ENCODE results near the gene ECT2L.

ECT2L gene

DNA sequence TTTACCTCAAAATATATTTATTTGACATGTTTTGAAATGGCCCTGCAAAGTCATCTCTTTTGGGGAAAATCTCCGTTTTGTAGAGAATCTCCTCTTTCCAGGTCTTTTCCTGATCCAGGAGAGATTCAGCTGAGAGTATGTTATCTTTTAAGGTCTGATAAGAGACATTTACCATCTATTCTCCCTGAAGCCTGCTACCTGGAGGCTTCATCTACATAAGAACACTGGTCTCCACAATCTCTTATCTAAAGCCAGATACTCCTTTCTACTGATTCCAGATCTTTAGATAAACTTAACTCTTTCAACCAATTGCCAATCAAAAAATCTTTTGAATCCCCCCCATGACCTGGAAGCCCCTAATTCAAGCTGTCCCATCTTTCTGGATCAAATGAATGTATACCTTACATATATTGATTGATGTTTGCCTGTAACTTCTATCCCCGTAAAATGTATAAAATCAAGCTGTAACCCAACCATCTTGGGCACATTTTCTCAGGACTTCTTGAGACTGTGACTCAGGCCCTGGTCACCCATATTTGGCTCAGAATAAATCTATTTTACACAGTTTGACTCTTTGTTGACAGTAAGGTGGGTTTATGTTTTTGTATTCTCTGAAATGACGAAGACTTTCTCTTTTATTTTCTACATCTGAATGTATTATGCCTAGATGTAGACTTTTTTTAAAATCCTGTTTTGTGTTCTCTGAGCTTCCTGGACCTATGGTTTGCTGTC lies 95.5 kb downstream of the ECT2L start:
- peaks cover 5% of the 10 kb centered on the region for H3K27me3 Mint-ChIP-seq (ENCODE audit: low read depth, poor library complexity)
- H3K4me1 Mint-ChIP-seq, result no peaks in the 10 kb centered on the region
- DNase-seq, result no peak
- no peak overlapping the region for H3K27ac Mint-ChIP-seq
- TF ChIP-seq, protein P1, sequence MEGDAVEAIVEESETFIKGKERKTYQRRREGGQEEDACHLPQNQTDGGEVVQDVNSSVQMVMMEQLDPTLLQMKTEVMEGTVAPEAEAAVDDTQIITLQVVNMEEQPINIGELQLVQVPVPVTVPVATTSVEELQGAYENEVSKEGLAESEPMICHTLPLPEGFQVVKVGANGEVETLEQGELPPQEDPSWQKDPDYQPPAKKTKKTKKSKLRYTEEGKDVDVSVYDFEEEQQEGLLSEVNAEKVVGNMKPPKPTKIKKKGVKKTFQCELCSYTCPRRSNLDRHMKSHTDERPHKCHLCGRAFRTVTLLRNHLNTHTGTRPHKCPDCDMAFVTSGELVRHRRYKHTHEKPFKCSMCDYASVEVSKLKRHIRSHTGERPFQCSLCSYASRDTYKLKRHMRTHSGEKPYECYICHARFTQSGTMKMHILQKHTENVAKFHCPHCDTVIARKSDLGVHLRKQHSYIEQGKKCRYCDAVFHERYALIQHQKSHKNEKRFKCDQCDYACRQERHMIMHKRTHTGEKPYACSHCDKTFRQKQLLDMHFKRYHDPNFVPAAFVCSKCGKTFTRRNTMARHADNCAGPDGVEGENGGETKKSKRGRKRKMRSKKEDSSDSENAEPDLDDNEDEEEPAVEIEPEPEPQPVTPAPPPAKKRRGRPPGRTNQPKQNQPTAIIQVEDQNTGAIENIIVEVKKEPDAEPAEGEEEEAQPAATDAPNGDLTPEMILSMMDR (IDR thresholded peaks at IDR 0.05), result no peak
- peaks cover 9% of the 10 kb centered on the region for H3K36me3 Mint-ChIP-seq (ENCODE audit: low read depth)
- no peak overlapping the region for H3K4me3 Mint-ChIP-seq
- H3K9me3 Mint-ChIP-seq, result no peaks in the 10 kb centered on the region

DNA sequence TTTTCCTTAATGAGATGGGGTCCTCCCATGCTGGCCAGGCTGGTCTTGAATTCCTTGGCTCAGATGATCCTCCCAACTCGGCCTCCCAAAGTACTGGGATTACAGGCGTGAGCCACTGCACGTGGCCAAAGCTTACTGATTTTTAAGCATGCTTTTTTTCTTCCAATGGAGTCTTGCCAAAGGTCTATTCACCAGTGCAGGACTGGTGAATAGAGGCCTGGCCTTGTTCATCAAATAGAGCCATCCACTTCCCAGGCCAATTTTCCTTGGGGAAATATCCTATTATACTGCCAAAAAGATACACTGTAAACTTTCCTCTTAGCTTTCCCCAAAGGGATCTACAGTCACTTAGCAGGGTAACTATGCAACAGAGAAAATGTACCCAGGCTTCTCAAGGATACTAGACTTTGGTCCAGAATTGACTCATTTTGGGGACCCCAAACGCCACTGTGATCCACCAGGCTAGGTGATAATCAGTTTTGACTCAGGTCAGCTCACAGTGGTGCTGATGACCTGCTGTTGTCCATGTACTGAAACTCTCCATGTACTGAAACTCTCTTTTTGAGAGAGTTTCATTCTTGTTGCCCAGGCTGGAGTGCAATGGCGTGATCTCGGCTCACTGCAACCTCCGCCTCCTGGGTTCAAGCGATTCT lies 100.3 kb downstream of the ECT2L start:
- H3K36me3 Mint-ChIP-seq (ENCODE audit: low read depth), result peaks cover 41% of the 10 kb centered on the region
- TF ChIP-seq, protein P1 (IDR thresholded peaks at IDR 0.05), result no peak

DNA sequence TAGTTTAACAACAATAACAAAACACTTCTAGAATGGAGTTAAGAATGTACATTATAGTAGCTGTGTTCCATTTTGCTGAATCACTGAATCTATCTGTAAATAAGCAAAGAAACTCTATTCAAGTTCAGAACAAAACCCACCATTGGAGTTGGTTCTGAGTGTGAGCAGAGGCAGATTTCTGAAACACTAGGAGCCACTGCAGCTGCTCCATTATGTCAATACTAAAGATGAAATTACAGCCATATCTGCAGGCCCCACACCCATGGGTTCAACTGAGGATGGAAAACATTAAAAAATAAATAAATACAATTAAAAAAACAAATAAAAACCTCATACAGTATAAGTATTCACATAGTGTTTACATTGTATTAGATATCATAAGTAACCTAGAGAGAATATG lies 101.1 kb downstream of the ECT2L start:
- TF ChIP-seq, protein P1 (IDR thresholded peaks at IDR 0.05), result no peak
- no peak overlapping the region for H3K27ac Mint-ChIP-seq
- H3K27me3 Mint-ChIP-seq (ENCODE audit: low read depth, poor library complexity), result no peaks in the 10 kb centered on the region
- DNase-seq, result no peak
- H3K36me3 Mint-ChIP-seq (ENCODE audit: low read depth), result peaks cover 40% of the 10 kb centered on the region
- no peak overlapping the region for H3K4me3 Mint-ChIP-seq
- H3K4me1 Mint-ChIP-seq, result no peaks in the 10 kb centered on the region
- H3K9me3 Mint-ChIP-seq, result no peaks in the 10 kb centered on the region

More for the DNA sequence above, 100.3 kb downstream of the ECT2L start:
- Mint-ChIP-seq H3K27me3 (ENCODE audit: low read depth, poor library complexity) (no peaks in the 10 kb centered on the region), H3K4me1 (no peaks in the 10 kb centered on the region), H3K4me3 (no peak overlapping the region), H3K27ac (no peak overlapping the region), H3K9me3 (no peaks in the 10 kb centered on the region)
- no peak for DNase-seq

DNA sequence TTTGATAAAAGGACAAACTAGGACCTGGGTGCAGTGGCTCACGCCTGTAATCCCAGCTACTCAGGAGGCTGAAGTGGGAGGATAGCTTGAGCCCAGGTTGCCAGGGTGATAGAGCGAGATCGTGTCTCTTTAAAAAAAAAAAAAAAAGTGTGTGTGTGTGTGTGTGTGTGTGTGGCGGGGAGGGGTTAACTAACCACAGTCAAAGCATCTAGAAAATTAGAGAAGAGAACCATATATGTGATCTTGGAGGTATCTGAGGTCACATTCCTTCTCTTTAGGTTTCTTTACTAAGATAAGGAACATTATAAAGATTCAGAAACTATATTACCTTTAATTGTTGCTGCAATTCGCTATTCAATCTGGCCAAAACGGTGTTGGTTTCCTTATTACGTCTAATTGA lies 111.3 kb downstream of the ECT2L start:
- Mint-ChIP-seq H3K27me3 (ENCODE audit: low read depth, poor library complexity) (no peaks in the 10 kb centered on the region), H3K4me3 (no peak overlapping the region), H3K27ac (no peak overlapping the region), H3K36me3 (ENCODE audit: low read depth) (peaks cover 80% of the 10 kb centered on the region), H3K9me3 (no peaks in the 10 kb centered on the region), H3K4me1 (no peaks in the 10 kb centered on the region)
- TF ChIP-seq, protein P1 (IDR thresholded peaks at IDR 0.05), result no peak
- no peak for DNase-seq

DNA sequence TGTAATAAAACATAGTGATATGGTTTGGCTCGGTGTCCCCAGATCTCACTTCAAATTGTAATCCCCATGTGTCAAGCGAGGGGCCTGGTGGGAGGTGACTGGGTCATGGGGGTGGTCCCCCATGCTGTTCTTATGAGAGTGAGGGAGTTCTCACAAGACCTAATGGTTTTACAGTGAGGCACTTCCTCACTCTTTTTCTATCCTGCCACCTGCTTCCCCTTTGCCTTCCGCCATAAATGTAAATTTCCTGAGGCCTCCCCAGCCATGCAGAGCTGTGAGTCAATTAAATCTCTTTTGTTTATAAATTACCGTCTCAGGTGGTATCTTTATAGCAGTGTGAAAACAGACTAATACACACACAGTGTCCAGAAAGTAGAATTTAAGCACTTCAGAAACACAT lies 113.6 kb downstream of the ECT2L start:
- no peak overlapping the region for H3K4me3 Mint-ChIP-seq
- H3K27me3 Mint-ChIP-seq (ENCODE audit: low read depth, poor library complexity), result no peaks in the 10 kb centered on the region
- no peak for DNase-seq
- H3K9me3 Mint-ChIP-seq, result no peaks in the 10 kb centered on the region
- H3K4me1 Mint-ChIP-seq, result no peaks in the 10 kb centered on the region
- TF ChIP-seq, protein P1 (IDR thresholded peaks at IDR 0.05), result no peak
- peak overlapping the region; percentile 86 for H3K27ac Mint-ChIP-seq
- H3K36me3 Mint-ChIP-seq (ENCODE audit: low read depth), result peaks cover 94% of the 10 kb centered on the region

DNA sequence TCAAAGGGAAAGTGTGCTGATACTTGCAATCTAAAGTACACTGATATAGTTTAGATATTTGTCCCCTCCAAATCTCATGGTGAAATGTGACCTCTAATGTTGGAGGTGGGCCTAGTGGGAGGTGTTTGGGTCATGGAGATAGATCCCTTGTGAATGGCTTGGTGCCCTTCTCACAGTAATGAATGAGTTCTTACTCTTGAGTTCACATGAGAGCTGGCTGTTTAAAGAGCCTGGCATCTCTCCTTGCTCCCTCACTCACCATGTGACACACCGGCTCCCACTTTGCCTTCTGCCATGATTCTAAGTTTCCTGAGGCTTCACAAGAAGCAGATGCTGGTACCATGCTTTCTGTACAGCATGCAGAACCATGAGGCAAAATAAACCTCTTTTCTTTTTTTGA lies 114.1 kb downstream of the ECT2L start:
- Mint-ChIP-seq H3K27me3 (ENCODE audit: low read depth, poor library complexity) (no peaks in the 10 kb centered on the region), H3K36me3 (ENCODE audit: low read depth) (peaks cover 94% of the 10 kb centered on the region), H3K4me1 (no peaks in the 10 kb centered on the region), H3K27ac (peak overlapping the region; percentile 86), H3K9me3 (no peaks in the 10 kb centered on the region), H3K4me3 (no peak overlapping the region)
- TF ChIP-seq, protein P1 (IDR thresholded peaks at IDR 0.05), result no peak
- no peak for DNase-seq
